DOHH2 (cell line): Measurements from ENCODE around the gene MTG1.

Experiments
- EZH2phosphoT487 ChIP-seq: fragments of 200-600 bp; sonication (generic); IDR thresholded peaks from 2 replicates; pipeline ENCODE4 v1.6.1; 2017; ENCODE audit warnings: borderline replicate concordance, mild to moderate bottlenecking, antibody characterized with exemption, low read length, moderate library complexity, mixed read lengths
- TF ChIP-seq, protein P1 (sequence below): fragments of 200-600 bp; sonication (generic); IDR thresholded peaks from one replicate; pipeline ENCODE4 v1.5.1; 2014; ENCODE audit warnings: antibody characterized with exemption, mild to moderate bottlenecking, low read depth, low read length; ENCODE audit not compliant: poor library complexity, severe bottlenecking

GRCh38 chr10:133439517-133440461 lies 45.8 kb downstream of the MTG1 start:
- TF ChIP-seq, protein P1, sequence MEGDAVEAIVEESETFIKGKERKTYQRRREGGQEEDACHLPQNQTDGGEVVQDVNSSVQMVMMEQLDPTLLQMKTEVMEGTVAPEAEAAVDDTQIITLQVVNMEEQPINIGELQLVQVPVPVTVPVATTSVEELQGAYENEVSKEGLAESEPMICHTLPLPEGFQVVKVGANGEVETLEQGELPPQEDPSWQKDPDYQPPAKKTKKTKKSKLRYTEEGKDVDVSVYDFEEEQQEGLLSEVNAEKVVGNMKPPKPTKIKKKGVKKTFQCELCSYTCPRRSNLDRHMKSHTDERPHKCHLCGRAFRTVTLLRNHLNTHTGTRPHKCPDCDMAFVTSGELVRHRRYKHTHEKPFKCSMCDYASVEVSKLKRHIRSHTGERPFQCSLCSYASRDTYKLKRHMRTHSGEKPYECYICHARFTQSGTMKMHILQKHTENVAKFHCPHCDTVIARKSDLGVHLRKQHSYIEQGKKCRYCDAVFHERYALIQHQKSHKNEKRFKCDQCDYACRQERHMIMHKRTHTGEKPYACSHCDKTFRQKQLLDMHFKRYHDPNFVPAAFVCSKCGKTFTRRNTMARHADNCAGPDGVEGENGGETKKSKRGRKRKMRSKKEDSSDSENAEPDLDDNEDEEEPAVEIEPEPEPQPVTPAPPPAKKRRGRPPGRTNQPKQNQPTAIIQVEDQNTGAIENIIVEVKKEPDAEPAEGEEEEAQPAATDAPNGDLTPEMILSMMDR: no peak
- TF ChIP-seq EZH2phosphoT487: no peak
